Right lobe of liver (tissue), 6 donors: ENCODE measurements around the gene HOXD9. TPM values are rescaled to one million over a fixed set of nuclear protein-coding genes. Genes with fewer than 3 reads are reported as not detected.
A peak's percentile ranks its signal among the peaks of the same experiment; 100 is the strongest.

Source experiments
- ATAC-seq, 4 donors: fragments of 200-7000 bp; cut with Tn5 transposase; one replicate each; pipeline ENCODE4 v1.9.1; 2020; ENCODE audit warnings: mild to moderate bottlenecking in 4 of 4, moderate library complexity in 4 of 4
- DNase-seq, 3 donors: peaks; one replicate each; pipeline ENCODE4 v3.0.0-alpha.2; 2020
- H3K27ac ChIP-seq, 3 donors: fragments of 200-600 bp; one replicate each; pipeline ENCODE4 v1.8.0; 2022
- H3K27me3 ChIP-seq, 2 donors: fragments of 200-600 bp; one replicate each; pipeline ENCODE4 v1.8.0; 2022
- H3K36me3 ChIP-seq, 4 donors: fragments of 200-600 bp; sonication (generic) in 1 of 4; one replicate each; pipeline versions ENCODE4 v1.5.1 to v1.8.0; 2017 to 2022; ENCODE audit warnings: control low read depth in 1 of 4
- H3K4me1 ChIP-seq, 4 donors: fragments of 200-600 bp; sonication (generic) in 1 of 4; one replicate each; pipeline versions ENCODE4 v1.5.1 to v1.8.0; 2017 to 2022; ENCODE audit warnings: control low read depth in 1 of 4
- H3K4me3 ChIP-seq, 3 donors: fragments of 200-600 bp; one replicate each; pipeline ENCODE4 v1.8.0; 2022
- H3K9me3 ChIP-seq, 4 donors: fragments of 200-600 bp; sonication (generic) in 1 of 4; one replicate each; pipeline versions ENCODE4 v1.5.1 to v1.8.0; 2017 to 2022; ENCODE audit warnings: control low read depth in 1 of 4
- CTCF ChIP-seq, 4 donors: fragments of 200-600 bp in 3 of 4; fragments of 450-650 bp in 1 of 4; IDR thresholded peaks; one replicate each; pipeline versions ENCODE4 v1.5.1 to v1.8.0; 2016 to 2022; ENCODE audit warnings: antibody characterized with exemption in 4 of 4, mild to moderate bottlenecking in 2 of 4
- POLR2A ChIP-seq: fragments of 450-650 bp; IDR thresholded peaks from one replicate; pipeline ENCODE4 v1.6.1; 2017; ENCODE audit warnings: antibody characterized with exemption, mild to moderate bottlenecking
- WGBS: methylation state at CpG from one replicate; pipeline ENCODE4 v1.1.6; 2018; ENCODE audit warnings: low coverage, low lambda C conversion rate; ENCODE audit not compliant: insufficient coverage; ENCODE audit errors: missing lambda C conversion rate; 5-methylcytosine and 5-hydroxymethylcytosine counted together
- intact Hi-C, 2 donors: fragments of 100-400 bp; cut with DNase I; formaldehyde crosslinking; loops; one replicate each; pipeline versions ENCODE4 v1.11.2 to v1.14.1; 2022
- total RNA-seq, 6 experiments: library from RNA; depleted of rRNA in 2 of 6; stranded (reverse); fragments of >200 nt in 2 of 6; fragmentation: NEBNext Ultra II Directional in 3 of 6; extraction: Animal tissue kit (Norgen Biotek cat#: 25700) in 3 of 6; gene quantifications; one replicate each; pipeline versions ENCODE4 v1.1.0 to v1.2.4, GENCODE V29; 2016 to 2023
- donor health status: DM: no; HTN: yes; CAD: no.
- donor health status: DM: no; HTN: no; CAD: no.
- donor health status: DM: no; HTN: no; CAD: no.
- donor health status: DM: no; HTN: yes; CAD: no.
- donor health status: DM: no; HTN: yes; CAD: no.

Gene HOXD9
- total RNA-seq, 6 experiments from 2014 or later, result 0.25 TPM; not detected in 5

GRCh38 chr2:176085120-176085788, 37.3 kb upstream of the HOXD9 start:
- 5% methylated on average over 23 of the region's 40 CpGs for WGBS
- no peak overlapping the region for H3K4me3 ChIP-seq
- H3K36me3 ChIP-seq, result no peaks in the 10 kb centered on the region
- H3K4me1 ChIP-seq, result peaks cover 0 to 8% (median 4%) of the 10 kb centered on the region in 4 donors
- TF ChIP-seq POLR2A, result no peak
- TF ChIP-seq CTCF (IDR thresholded peaks at IDR 0.05), result no peak
- DNase-seq (no peak), ATAC-seq (no peak)
- H3K9me3 ChIP-seq, result no peaks in the 10 kb centered on the region
- no peak overlapping the region for H3K27ac ChIP-seq
- intact Hi-C loops, result loop anchor here in 1 of 2 donors (10.0 kb wide), 1 partner anchor 400 kb away; no protein-coding TSS in a partner anchor
- H3K27me3 ChIP-seq, result peaks cover 47 to 81% of the 10 kb centered on the region in 2 donors

GRCh38 chr2:176085861-176086771, 36.4 kb upstream of the HOXD9 start:
- Histone ChIP-seq H3K27me3 (peaks cover 49 to 78% of the 10 kb centered on the region in 2 donors), H3K27ac (no peak overlapping the region), H3K4me1 (peaks cover 0 to 8% (median 4%) of the 10 kb centered on the region in 4 donors), H3K4me3 (no peak overlapping the region), H3K36me3 (no peaks in the 10 kb centered on the region), H3K9me3 (no peaks in the 10 kb centered on the region)
- ATAC-seq, result peak; percentile 8 to 49 (median 41)
- intact Hi-C loops, result loop anchor here in 1 of 2 donors (10.0 kb wide), 1 partner anchor 401 kb away; no protein-coding TSS in a partner anchor
- DNase-seq, result peak in 1 of 3 donors; percentile 57
- WGBS, result 1% methylated on average over 30 of the region's 46 CpGs
- TF ChIP-seq POLR2A (no peak), CTCF (IDR thresholded peaks at IDR 0.05) (peak; percentile 22 to 49 (median 38))

GRCh38 chr2:176087330-176088047, 35.0 kb upstream of the HOXD9 start:
- Histone ChIP-seq H3K27ac (no peak overlapping the region), H3K4me3 (peak overlapping the region in 1 of 3 donors; percentile 22), H3K9me3 (no peaks in the 10 kb centered on the region), H3K4me1 (peaks cover 0 to 8% (median 4%) of the 10 kb centered on the region in 4 donors), H3K36me3 (no peaks in the 10 kb centered on the region), H3K27me3 (peaks cover 41 to 71% of the 10 kb centered on the region in 2 donors)
- ATAC-seq (no peak), DNase-seq (no peak)
- 13% methylated on average over 27 of the region's 29 CpGs for WGBS
- intact Hi-C loops, result loop anchor here in 1 of 2 donors (10.0 kb wide), 1 partner anchor 403 kb away; no protein-coding TSS in a partner anchor
- TF ChIP-seq POLR2A (no peak), CTCF (IDR thresholded peaks at IDR 0.05) (no peak)
